ENCODE results near the gene CCDC73. TPM values are rescaled to one million over a fixed set of nuclear protein-coding genes. Genes with fewer than 3 reads are reported as not detected.

Gene CCDC73
- total RNA-seq, 1 donor from 2014 or later = not detected

GRCh38 chr11:32659672-32660071, 134.8 kb downstream of the CCDC73 start:
- Histone ChIP-seq H3K4me1 (ENCODE audit: control insufficient read depth in 3 of 3, insufficient read depth in 3 of 3, low read length in 3 of 3) (no peaks in the 10 kb centered on the region), H3K4me3 (ENCODE audit: low read length in 3 of 3) (no peak overlapping the region), H3K36me3 (ENCODE audit: control insufficient read depth in 3 of 3, insufficient read depth in 3 of 3, low read length in 3 of 3) (no peaks in the 10 kb centered on the region), H3K9ac (ENCODE audit: low read depth in 1 of 3, low read length in 3 of 3) (no peak overlapping the region), H3K27me3 (ENCODE audit: control insufficient read depth in 3 of 3, insufficient read depth in 3 of 3, low read length in 3 of 3) (no peaks in the 10 kb centered on the region), H3K27ac (ENCODE audit: low read depth, low read length) (no peak overlapping the region), H3K9me3 (ENCODE audit: control insufficient read depth in 3 of 3, low read length in 3 of 3) (no peaks in the 10 kb centered on the region)

GRCh38 chr11:32658639-32659406, 135.6 kb downstream of the CCDC73 start:
- Histone ChIP-seq H3K9ac (ENCODE audit: low read depth in 1 of 3, low read length in 3 of 3) (no peak overlapping the region), H3K4me1 (ENCODE audit: control insufficient read depth in 3 of 3, insufficient read depth in 3 of 3, low read length in 3 of 3) (no peaks in the 10 kb centered on the region), H3K27ac (ENCODE audit: low read depth, low read length) (no peak overlapping the region), H3K36me3 (ENCODE audit: control insufficient read depth in 3 of 3, insufficient read depth in 3 of 3, low read length in 3 of 3) (no peaks in the 10 kb centered on the region), H3K4me3 (ENCODE audit: low read length in 3 of 3) (no peak overlapping the region), H3K27me3 (ENCODE audit: control insufficient read depth in 3 of 3, insufficient read depth in 3 of 3, low read length in 3 of 3) (no peaks in the 10 kb centered on the region), H3K9me3 (ENCODE audit: control insufficient read depth in 3 of 3, low read length in 3 of 3) (no peaks in the 10 kb centered on the region)

- Histone ChIP-seq H3K4me3 (ENCODE audit: low read length in 3 of 3) (no peak overlapping the region), H3K27me3 (ENCODE audit: control insufficient read depth in 3 of 3, insufficient read depth in 3 of 3, low read length in 3 of 3) (no peaks in the 10 kb centered on the region), H3K4me1 (ENCODE audit: control insufficient read depth in 3 of 3, insufficient read depth in 3 of 3, low read length in 3 of 3) (no peaks in the 10 kb centered on the region)
Observed at GRCh38 chr11:32643526-32643925, 150.9 kb downstream of the CCDC73 start.

GRCh38 chr11:32641361-32641760, 153.1 kb downstream of the CCDC73 start:
- Histone ChIP-seq H3K36me3 (ENCODE audit: control insufficient read depth in 3 of 3, insufficient read depth in 3 of 3, low read length in 3 of 3) (no peaks in the 10 kb centered on the region), H3K4me1 (ENCODE audit: control insufficient read depth in 3 of 3, insufficient read depth in 3 of 3, low read length in 3 of 3) (no peaks in the 10 kb centered on the region), H3K9ac (ENCODE audit: low read depth in 1 of 3, low read length in 3 of 3) (no peak overlapping the region), H3K27ac (ENCODE audit: low read depth, low read length) (no peak overlapping the region), H3K27me3 (ENCODE audit: control insufficient read depth in 3 of 3, insufficient read depth in 3 of 3, low read length in 3 of 3) (no peaks in the 10 kb centered on the region), H3K9me3 (ENCODE audit: control insufficient read depth in 3 of 3, low read length in 3 of 3) (no peaks in the 10 kb centered on the region), H3K4me3 (ENCODE audit: low read length in 3 of 3) (no peak overlapping the region)

More at GRCh38 chr11:32643526-32643925, 150.9 kb downstream of the CCDC73 start:
- Histone ChIP-seq H3K9ac (ENCODE audit: low read depth in 1 of 3, low read length in 3 of 3) (no peak overlapping the region), H3K9me3 (ENCODE audit: control insufficient read depth in 3 of 3, low read length in 3 of 3) (no peaks in the 10 kb centered on the region), H3K27ac (ENCODE audit: low read depth, low read length) (no peak overlapping the region), H3K36me3 (ENCODE audit: control insufficient read depth in 3 of 3, insufficient read depth in 3 of 3, low read length in 3 of 3) (no peaks in the 10 kb centered on the region)

GRCh38 chr11:32635819-32636218, 158.6 kb downstream of the CCDC73 start:
- Histone ChIP-seq H3K4me1 (ENCODE audit: control insufficient read depth in 3 of 3, insufficient read depth in 3 of 3, low read length in 3 of 3) (no peaks in the 10 kb centered on the region), H3K4me3 (ENCODE audit: low read length in 3 of 3) (no peak overlapping the region), H3K36me3 (ENCODE audit: control insufficient read depth in 3 of 3, insufficient read depth in 3 of 3, low read length in 3 of 3) (no peaks in the 10 kb centered on the region), H3K27ac (ENCODE audit: low read depth, low read length) (no peak overlapping the region), H3K27me3 (ENCODE audit: control insufficient read depth in 3 of 3, insufficient read depth in 3 of 3, low read length in 3 of 3) (no peaks in the 10 kb centered on the region), H3K9me3 (ENCODE audit: control insufficient read depth in 3 of 3, low read length in 3 of 3) (no peaks in the 10 kb centered on the region), H3K9ac (ENCODE audit: low read depth in 1 of 3, low read length in 3 of 3) (no peak overlapping the region)

- H3K27ac ChIP-seq (ENCODE audit: low read depth, low read length) = no peak overlapping the region
- no peak overlapping the region for H3K4me3 ChIP-seq (ENCODE audit: low read length in 3 of 3)
- no peaks in the 10 kb centered on the region for H3K4me1 ChIP-seq (ENCODE audit: control insufficient read depth in 3 of 3, insufficient read depth in 3 of 3, low read length in 3 of 3)
- no peaks in the 10 kb centered on the region for H3K27me3 ChIP-seq (ENCODE audit: control insufficient read depth in 3 of 3, insufficient read depth in 3 of 3, low read length in 3 of 3)
- no peak overlapping the region for H3K9ac ChIP-seq (ENCODE audit: low read depth in 1 of 3, low read length in 3 of 3)
- H3K36me3 ChIP-seq (ENCODE audit: control insufficient read depth in 3 of 3, insufficient read depth in 3 of 3, low read length in 3 of 3) = no peaks in the 10 kb centered on the region
- no peaks in the 10 kb centered on the region for H3K9me3 ChIP-seq (ENCODE audit: control insufficient read depth in 3 of 3, low read length in 3 of 3)
Observed at GRCh38 chr11:32630844-32631243, 163.6 kb downstream of the CCDC73 start.

- no peaks in the 10 kb centered on the region for H3K27me3 ChIP-seq (ENCODE audit: control insufficient read depth in 3 of 3, insufficient read depth in 3 of 3, low read length in 3 of 3)
- no peaks in the 10 kb centered on the region for H3K9me3 ChIP-seq (ENCODE audit: control insufficient read depth in 3 of 3, low read length in 3 of 3)
- H3K36me3 ChIP-seq (ENCODE audit: control insufficient read depth in 3 of 3, insufficient read depth in 3 of 3, low read length in 3 of 3) = no peaks in the 10 kb centered on the region
- H3K4me3 ChIP-seq (ENCODE audit: low read length in 3 of 3) = no peak overlapping the region
- H3K4me1 ChIP-seq (ENCODE audit: control insufficient read depth in 3 of 3, insufficient read depth in 3 of 3, low read length in 3 of 3) = no peaks in the 10 kb centered on the region
- H3K9ac ChIP-seq (ENCODE audit: low read depth in 1 of 3, low read length in 3 of 3) = no peak overlapping the region
- no peak overlapping the region for H3K27ac ChIP-seq (ENCODE audit: low read depth, low read length)
Observed at GRCh38 chr11:32616903-32617302, 177.6 kb downstream of the CCDC73 start.

- Histone ChIP-seq H3K9ac (ENCODE audit: low read depth in 1 of 3, low read length in 3 of 3) (no peak overlapping the region), H3K9me3 (ENCODE audit: control insufficient read depth in 3 of 3, low read length in 3 of 3) (no peaks in the 10 kb centered on the region), H3K36me3 (ENCODE audit: control insufficient read depth in 3 of 3, insufficient read depth in 3 of 3, low read length in 3 of 3) (no peaks in the 10 kb centered on the region), H3K4me3 (ENCODE audit: low read length in 3 of 3) (no peak overlapping the region), H3K27me3 (ENCODE audit: control insufficient read depth in 3 of 3, insufficient read depth in 3 of 3, low read length in 3 of 3) (no peaks in the 10 kb centered on the region), H3K4me1 (ENCODE audit: control insufficient read depth in 3 of 3, insufficient read depth in 3 of 3, low read length in 3 of 3) (no peaks in the 10 kb centered on the region), H3K27ac (ENCODE audit: low read depth, low read length) (no peak overlapping the region)
Observed at GRCh38 chr11:32615422-32615821, 179.0 kb downstream of the CCDC73 start.

GRCh38 chr11:32613500-32614151, 180.8 kb downstream of the CCDC73 start:
- Histone ChIP-seq H3K36me3 (ENCODE audit: control insufficient read depth in 3 of 3, insufficient read depth in 3 of 3, low read length in 3 of 3) (no peaks in the 10 kb centered on the region), H3K4me3 (ENCODE audit: low read length in 3 of 3) (no peak overlapping the region), H3K9ac (ENCODE audit: low read depth in 1 of 3, low read length in 3 of 3) (no peak overlapping the region), H3K27ac (ENCODE audit: low read depth, low read length) (no peak overlapping the region), H3K9me3 (ENCODE audit: control insufficient read depth in 3 of 3, low read length in 3 of 3) (no peaks in the 10 kb centered on the region), H3K4me1 (ENCODE audit: control insufficient read depth in 3 of 3, insufficient read depth in 3 of 3, low read length in 3 of 3) (no peaks in the 10 kb centered on the region), H3K27me3 (ENCODE audit: control insufficient read depth in 3 of 3, insufficient read depth in 3 of 3, low read length in 3 of 3) (no peaks in the 10 kb centered on the region)

- Histone ChIP-seq H3K4me1 (ENCODE audit: control insufficient read depth in 3 of 3, insufficient read depth in 3 of 3, low read length in 3 of 3) (no peaks in the 10 kb centered on the region), H3K36me3 (ENCODE audit: control insufficient read depth in 3 of 3, insufficient read depth in 3 of 3, low read length in 3 of 3) (no peaks in the 10 kb centered on the region), H3K27ac (ENCODE audit: low read depth, low read length) (no peak overlapping the region), H3K9me3 (ENCODE audit: control insufficient read depth in 3 of 3, low read length in 3 of 3) (no peaks in the 10 kb centered on the region), H3K9ac (ENCODE audit: low read depth in 1 of 3, low read length in 3 of 3) (no peak overlapping the region), H3K27me3 (ENCODE audit: control insufficient read depth in 3 of 3, insufficient read depth in 3 of 3, low read length in 3 of 3) (no peaks in the 10 kb centered on the region), H3K4me3 (ENCODE audit: low read length in 3 of 3) (no peak overlapping the region)
Observed at GRCh38 chr11:32610797-32611352, 183.6 kb downstream of the CCDC73 start.
